GM12874 (cell line): ENCODE data around the gene OR10J1.

Experiments used
- CTCF ChIP-seq: IDR thresholded peaks from 2 replicates; pipeline ENCODE4 v1.5.1; 2011; ENCODE audit warnings: low read depth, mild to moderate bottlenecking, control low read depth, low read length, moderate library complexity; ENCODE audit not compliant: insufficient read depth

OR10J1 gene

DNA sequence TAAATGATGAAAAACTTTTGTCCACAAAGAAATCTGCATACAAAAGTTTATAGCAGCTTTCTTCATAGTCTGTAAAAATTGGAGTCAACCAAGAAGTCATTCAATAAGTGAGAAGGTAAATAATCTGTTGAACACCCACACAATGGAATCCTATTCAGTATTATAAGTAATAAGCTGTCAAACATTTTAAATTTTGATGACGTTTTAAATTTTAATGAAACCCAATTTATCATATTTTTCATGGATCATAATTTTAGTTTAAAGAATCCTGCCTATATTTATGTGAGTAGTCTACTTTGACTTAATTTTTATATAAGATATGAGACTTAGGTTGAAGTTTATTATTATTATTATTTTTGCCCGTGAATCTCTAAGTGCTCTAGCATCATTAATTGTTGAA is 20.0 kb downstream of the OR10J1 start:
- TF ChIP-seq CTCF: no peak

GRCh38 chr1:159465191-159465603 is 25.7 kb downstream of the OR10J1 start:
- no peak for TF ChIP-seq CTCF

GRCh38 chr1:159468321-159468720 is 28.8 kb downstream of the OR10J1 start:
- TF ChIP-seq CTCF: no peak

DNA sequence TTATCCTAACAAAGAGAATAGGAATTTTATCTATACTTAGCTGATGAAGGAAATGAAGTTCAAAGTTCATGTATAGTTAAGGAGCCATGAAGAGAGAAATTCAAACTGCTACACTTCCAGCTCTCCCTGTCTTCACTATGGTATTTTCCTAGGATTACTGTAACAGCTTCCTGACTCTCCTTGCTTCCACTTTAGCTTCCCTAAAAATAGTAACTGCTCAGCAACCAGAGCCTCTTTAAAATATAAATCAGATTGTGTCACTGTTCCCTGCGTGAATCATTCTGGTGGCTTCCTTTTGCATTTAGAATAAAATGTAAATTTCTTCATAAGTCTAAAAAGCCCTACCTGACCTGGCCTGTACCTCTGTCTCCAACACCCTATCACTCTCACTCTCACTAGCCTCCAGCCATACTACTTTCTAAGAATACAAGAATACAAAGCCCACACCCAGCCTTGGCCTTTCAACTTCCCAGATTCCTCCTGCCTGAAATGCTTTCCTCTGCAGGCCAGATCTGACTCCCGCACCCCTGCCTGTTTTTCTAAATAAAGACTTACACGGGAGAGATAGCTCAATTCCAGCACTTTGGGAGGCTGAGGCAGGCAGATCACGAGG is 30.5 kb downstream of the OR10J1 start:
- no peak for TF ChIP-seq CTCF

- TF ChIP-seq CTCF: no peak
Observed at GRCh38 chr1:159473335-159473734, 33.8 kb downstream of the OR10J1 start.

- TF ChIP-seq CTCF: no peak
Observed at GRCh38 chr1:159474926-159475325, 35.4 kb downstream of the OR10J1 start.

DNA sequence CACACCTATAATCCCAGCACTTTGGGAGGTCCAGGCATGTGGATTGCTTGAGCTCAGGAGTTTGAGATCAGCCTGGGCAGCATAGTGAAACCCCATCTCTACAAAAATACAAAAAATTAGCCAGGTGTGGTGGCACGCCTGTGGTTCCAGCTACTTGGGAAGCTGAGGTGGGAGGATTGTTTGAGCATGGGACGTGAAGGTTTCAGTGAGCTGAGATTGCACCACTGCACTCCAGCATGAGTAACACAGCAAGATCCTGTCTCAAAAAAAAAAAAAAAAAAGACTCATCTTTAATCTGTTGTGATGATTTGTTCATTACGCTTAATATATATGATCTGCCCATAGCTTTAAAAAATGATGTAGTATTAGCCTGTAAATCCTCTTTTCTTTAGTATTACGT is 44.0 kb downstream of the OR10J1 start:
- no peak for TF ChIP-seq CTCF
